ENCODE measurements around the gene POLR1E. TPM values are rescaled to one million over a fixed set of nuclear protein-coding genes. Genes with fewer than 3 reads are reported as not detected.
"Not testable (repeated sequence)": the region's sequence is repeated elsewhere in the genome, so short reads cannot be mapped to it uniquely, and the experiment has no call there.

The POLR1E gene
- total RNA-seq, 1 donor from 2014 or later: 16.6 TPM

GRCh38 chr9:37508834-37509206 is 23.1 kb downstream of the POLR1E start:
- Histone ChIP-seq H3K27me3 (no peaks in the 10 kb centered on the region), H3K27ac (no peak overlapping the region), H3K4me1 (no peaks in the 10 kb centered on the region), H3K36me3 (peaks cover 5% of the 10 kb centered on the region), H3K9me3 (no peaks in the 10 kb centered on the region), H3K4me3 (no peak overlapping the region)
- ATAC-seq: no peak
- peak; percentile 16 for DNase-seq
- intact Hi-C loops (cut with DNase I): no loop called here
- TF ChIP-seq, protein P1, sequence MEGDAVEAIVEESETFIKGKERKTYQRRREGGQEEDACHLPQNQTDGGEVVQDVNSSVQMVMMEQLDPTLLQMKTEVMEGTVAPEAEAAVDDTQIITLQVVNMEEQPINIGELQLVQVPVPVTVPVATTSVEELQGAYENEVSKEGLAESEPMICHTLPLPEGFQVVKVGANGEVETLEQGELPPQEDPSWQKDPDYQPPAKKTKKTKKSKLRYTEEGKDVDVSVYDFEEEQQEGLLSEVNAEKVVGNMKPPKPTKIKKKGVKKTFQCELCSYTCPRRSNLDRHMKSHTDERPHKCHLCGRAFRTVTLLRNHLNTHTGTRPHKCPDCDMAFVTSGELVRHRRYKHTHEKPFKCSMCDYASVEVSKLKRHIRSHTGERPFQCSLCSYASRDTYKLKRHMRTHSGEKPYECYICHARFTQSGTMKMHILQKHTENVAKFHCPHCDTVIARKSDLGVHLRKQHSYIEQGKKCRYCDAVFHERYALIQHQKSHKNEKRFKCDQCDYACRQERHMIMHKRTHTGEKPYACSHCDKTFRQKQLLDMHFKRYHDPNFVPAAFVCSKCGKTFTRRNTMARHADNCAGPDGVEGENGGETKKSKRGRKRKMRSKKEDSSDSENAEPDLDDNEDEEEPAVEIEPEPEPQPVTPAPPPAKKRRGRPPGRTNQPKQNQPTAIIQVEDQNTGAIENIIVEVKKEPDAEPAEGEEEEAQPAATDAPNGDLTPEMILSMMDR (IDR thresholded peaks at IDR 0.05): no peak

DNA sequence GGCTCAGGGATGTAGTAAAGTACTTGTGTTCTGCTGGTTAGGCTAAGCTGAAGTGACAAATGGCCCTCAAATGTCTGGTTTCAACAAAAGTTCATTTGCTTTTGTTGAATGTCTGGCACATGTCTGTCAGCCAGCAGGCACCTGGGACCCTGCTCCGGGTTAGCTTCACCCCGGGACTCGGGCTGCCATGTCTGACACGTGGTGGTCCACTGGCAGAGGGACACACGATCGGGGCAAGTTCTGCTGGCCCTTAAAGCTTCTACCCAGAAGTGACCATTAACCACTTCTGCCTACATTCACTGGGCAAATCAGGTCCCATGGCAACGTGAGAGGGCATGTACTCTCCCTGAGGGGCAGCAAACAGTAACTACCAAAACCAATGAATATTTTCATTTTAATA is 23.8 kb downstream of the POLR1E start:
- H3K4me1 ChIP-seq: no peaks in the 10 kb centered on the region
- H3K4me3 ChIP-seq: no peak overlapping the region
- TF ChIP-seq, protein P1 (IDR thresholded peaks at IDR 0.05): no peak
- intact Hi-C loops (cut with DNase I): no loop called here
- DNase-seq: peak; percentile 48
- H3K27ac ChIP-seq: no peak overlapping the region
- H3K9me3 ChIP-seq: no peaks in the 10 kb centered on the region
- H3K27me3 ChIP-seq: no peaks in the 10 kb centered on the region
- no peak for ATAC-seq
- H3K36me3 ChIP-seq: no peaks in the 10 kb centered on the region

GRCh38 chr9:37510053-37510452 is 24.3 kb downstream of the POLR1E start:
- H3K9me3 ChIP-seq; H3K27ac ChIP-seq; H3K4me3 ChIP-seq; H3K36me3 ChIP-seq; ATAC-seq; H3K4me1 ChIP-seq; intact Hi-C loops (cut with DNase I); H3K27me3 ChIP-seq: not testable (repeated sequence)
- peak; percentile 15 for DNase-seq

- DNase-seq (peak; percentile 56), ATAC-seq (no peak)
- no peak overlapping the region for H3K27ac ChIP-seq
- H3K27me3 ChIP-seq: no peaks in the 10 kb centered on the region
- no peaks in the 10 kb centered on the region for H3K9me3 ChIP-seq
- intact Hi-C loops (cut with DNase I): no loop called here
- no peak overlapping the region for H3K4me3 ChIP-seq
- H3K36me3 ChIP-seq: no peaks in the 10 kb centered on the region
- TF ChIP-seq, protein P1 (IDR thresholded peaks at IDR 0.05): no peak
- H3K4me1 ChIP-seq: no peaks in the 10 kb centered on the region
Measured at GRCh38 chr9:37511016-37512010, 25.6 kb downstream of the POLR1E start.

DNA sequence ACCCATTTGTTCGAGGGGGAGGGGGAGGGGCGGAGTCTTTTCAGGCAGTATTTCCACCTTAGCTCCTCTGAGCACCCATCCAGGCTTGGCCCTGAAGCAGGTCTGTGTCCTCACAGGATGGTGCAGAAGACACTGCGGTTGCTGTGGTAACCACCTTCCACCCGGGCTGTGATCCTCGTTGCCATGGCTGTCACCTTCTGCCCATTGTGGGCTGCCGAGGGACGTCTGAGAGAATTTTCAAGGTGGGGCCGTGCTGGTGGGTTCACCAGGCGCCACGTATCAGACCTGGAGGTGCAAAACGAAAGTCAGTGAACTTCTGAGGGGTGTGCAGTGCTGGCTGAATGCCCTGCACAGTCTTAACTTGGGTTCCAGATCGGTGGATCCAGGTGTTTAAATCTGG is 26.7 kb downstream of the POLR1E start:
- intact Hi-C loops (cut with DNase I): no loop called here
- DNase-seq: no peak
- TF ChIP-seq, protein P1 (IDR thresholded peaks at IDR 0.05): no peak
- no peaks in the 10 kb centered on the region for H3K36me3 ChIP-seq
- no peak overlapping the region for H3K4me3 ChIP-seq
- H3K27ac ChIP-seq: no peak overlapping the region
- no peaks in the 10 kb centered on the region for H3K4me1 ChIP-seq
- no peaks in the 10 kb centered on the region for H3K9me3 ChIP-seq
- no peaks in the 10 kb centered on the region for H3K27me3 ChIP-seq
- no peak for ATAC-seq

DNA sequence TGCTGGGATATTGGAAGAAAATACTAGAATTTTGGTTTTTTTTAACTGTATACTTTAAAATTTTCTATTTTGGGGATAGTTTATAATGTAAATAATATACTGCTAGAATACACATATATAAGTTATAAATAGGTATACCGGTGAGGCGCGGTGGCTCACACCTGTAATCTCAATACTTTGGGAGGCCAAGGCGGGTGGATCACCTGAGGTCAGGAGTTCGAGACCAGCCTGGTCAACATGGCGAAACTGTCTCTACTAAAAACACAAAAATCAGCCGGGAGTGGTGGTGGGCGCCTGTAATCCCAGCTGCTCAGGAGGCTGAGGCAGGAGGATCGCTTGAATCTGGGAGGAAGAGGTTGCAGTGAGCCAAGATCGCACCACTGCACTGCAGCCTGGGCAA is 28.7 kb downstream of the POLR1E start:
- H3K4me3 ChIP-seq; ATAC-seq; H3K36me3 ChIP-seq; intact Hi-C loops (cut with DNase I); H3K27me3 ChIP-seq; H3K4me1 ChIP-seq; H3K27ac ChIP-seq; H3K9me3 ChIP-seq: not testable (repeated sequence)
- peak; percentile 9 for DNase-seq

All from upper lobe of right lung (tissue), 1 donor.